Activated B cell treated with CpG ODN at 0.5 μM for 24 hours (primary cell): Measurements from ENCODE around the gene PCDH17. TPM values are rescaled to one million over a fixed set of nuclear protein-coding genes. Genes with fewer than 3 reads are reported as not detected.

Source experiments
- ATAC-seq: fragments of 200-7000 bp; cut with Tn5 transposase; one replicate; pipeline ENCODE4 v1.10.0; 2021; ENCODE audit warnings: low read depth, mild to moderate bottlenecking, moderate library complexity
- CTCF ChIA-PET: fragments of 350-600 bp; sonication (Branson Sonifier 250); formaldehyde crosslinking; loops from one replicate; lab custom pipeline; 2021; ENCODE audit warnings: antibody characterized with exemption; lab: Charles Lee
- POLR2A ChIA-PET: fragments of 350-600 bp; sonication (Branson Sonifier 250); formaldehyde crosslinking; loops from one replicate; lab custom pipeline; 2021; ENCODE audit warnings: antibody characterized with exemption; lab: Charles Lee
- DNase-seq: peaks from one replicate; pipeline ENCODE4 v3.0.0; 2022
- H3K27ac Mint-ChIP-seq: one replicate; pipeline ENCODE4 v1.8.0; 2020; ENCODE audit warnings: mixed read lengths
- H3K27me3 Mint-ChIP-seq: one replicate; pipeline ENCODE4 v1.8.0; 2021; ENCODE audit warnings: mixed read lengths
- H3K36me3 Mint-ChIP-seq: one replicate; pipeline ENCODE4 v1.8.0; 2021; ENCODE audit warnings: low read depth, mixed read lengths
- H3K4me1 Mint-ChIP-seq: one replicate; pipeline ENCODE4 v1.8.0; 2021; ENCODE audit warnings: mixed read lengths
- H3K4me3 Mint-ChIP-seq: one replicate; pipeline ENCODE4 v1.8.0; 2020; ENCODE audit warnings: mild to moderate bottlenecking, mixed read lengths
- H3K9me3 Mint-ChIP-seq: one replicate; pipeline ENCODE4 v1.8.0; 2020; ENCODE audit warnings: mixed read lengths
- CTCF ChIP-seq: fragments of 200-600 bp; IDR thresholded peaks from one replicate; pipeline ENCODE4 v1.8.0; 2022; ENCODE audit warnings: antibody characterized with exemption, mild to moderate bottlenecking
- intact Hi-C: fragments of 100-400 bp; cut with micrococcal nuclease; formaldehyde crosslinking; loops from one replicate; pipeline ENCODE4 v1.15.1; 2024
- total RNA-seq: library from RNA; stranded (reverse); gene quantifications from 2 replicates; pipeline ENCODE4 v1.2.3, GENCODE V29; 2022

PCDH17 gene
- total RNA-seq, 1 donor from 2014 or later, result not detected

- ChIA-PET CTCF (no interaction called here), POLR2A (no interaction called here)
- intact Hi-C loops, result no loop called here
- ATAC-seq (no peak), DNase-seq (no peak)
- Mint-ChIP-seq H3K36me3 (no peaks in the 10 kb centered on the region), H3K4me1 (no peaks in the 10 kb centered on the region), H3K27me3 (no peaks in the 10 kb centered on the region), H3K27ac (no peak overlapping the region), H3K4me3 (no peak overlapping the region), H3K9me3 (peaks cover 8% of the 10 kb centered on the region)
- TF ChIP-seq CTCF, result no peak
Measured at GRCh38 chr13:57601536-57601935, 30.0 kb upstream of the PCDH17 start.

DNA sequence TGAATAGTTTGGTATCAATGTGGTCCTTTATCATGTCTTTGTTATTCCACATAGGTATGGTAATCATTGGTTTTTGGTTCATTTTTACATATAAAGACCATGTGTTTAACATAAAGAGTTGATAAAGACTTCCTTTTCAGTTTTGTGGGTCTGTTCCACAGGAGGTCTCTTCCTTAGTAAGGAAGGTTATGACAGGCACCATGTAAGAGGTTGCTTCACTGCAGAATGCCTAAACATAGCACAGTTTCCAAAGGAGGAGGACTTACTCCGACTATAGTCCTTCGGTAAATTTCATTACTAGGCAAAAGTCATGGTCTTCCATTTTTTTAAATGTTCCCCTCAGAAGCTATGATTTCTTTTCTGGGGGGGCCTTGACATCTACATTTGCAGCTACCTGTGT is 27.1 kb upstream of the PCDH17 start:
- Mint-ChIP-seq H3K36me3 (no peaks in the 10 kb centered on the region), H3K27ac (no peak overlapping the region), H3K27me3 (no peaks in the 10 kb centered on the region), H3K4me1 (no peaks in the 10 kb centered on the region), H3K9me3 (peaks cover 2% of the 10 kb centered on the region), H3K4me3 (no peak overlapping the region)
- no peak for TF ChIP-seq CTCF
- ATAC-seq, result no peak
- intact Hi-C loops, result no loop called here
- no peak for DNase-seq
- ChIA-PET POLR2A (no interaction called here), CTCF (interaction anchor here (0.7 kb wide), 1 partner anchor 20 kb away, joined by 3 read pairs; no protein-coding TSS in a partner anchor)

- Mint-ChIP-seq H3K27me3 (no peaks in the 10 kb centered on the region), H3K27ac (no peak overlapping the region), H3K4me1 (no peaks in the 10 kb centered on the region), H3K9me3 (peaks cover 2% of the 10 kb centered on the region), H3K4me3 (no peak overlapping the region), H3K36me3 (no peaks in the 10 kb centered on the region)
- intact Hi-C loops, result no loop called here
- no peak for TF ChIP-seq CTCF
- no peak for DNase-seq
- ATAC-seq, result no peak
- CTCF ChIA-PET, result no interaction called here
- POLR2A ChIA-PET, result no interaction called here
Measured at GRCh38 chr13:57611969-57612368, 19.6 kb upstream of the PCDH17 start.

- no peak for DNase-seq
- H3K27me3 Mint-ChIP-seq, result no peaks in the 10 kb centered on the region
- no peaks in the 10 kb centered on the region for H3K4me1 Mint-ChIP-seq
- no peak overlapping the region for H3K27ac Mint-ChIP-seq
- H3K36me3 Mint-ChIP-seq, result no peaks in the 10 kb centered on the region
- ChIA-PET CTCF (no interaction called here), POLR2A (no interaction called here)
- no peak for TF ChIP-seq CTCF
- no peak for ATAC-seq
- H3K4me3 Mint-ChIP-seq, result no peak overlapping the region
- intact Hi-C loops, result no loop called here
- peaks cover 2% of the 10 kb centered on the region for H3K9me3 Mint-ChIP-seq
Measured at GRCh38 chr13:57612568-57612967, 19.0 kb upstream of the PCDH17 start.

DNA sequence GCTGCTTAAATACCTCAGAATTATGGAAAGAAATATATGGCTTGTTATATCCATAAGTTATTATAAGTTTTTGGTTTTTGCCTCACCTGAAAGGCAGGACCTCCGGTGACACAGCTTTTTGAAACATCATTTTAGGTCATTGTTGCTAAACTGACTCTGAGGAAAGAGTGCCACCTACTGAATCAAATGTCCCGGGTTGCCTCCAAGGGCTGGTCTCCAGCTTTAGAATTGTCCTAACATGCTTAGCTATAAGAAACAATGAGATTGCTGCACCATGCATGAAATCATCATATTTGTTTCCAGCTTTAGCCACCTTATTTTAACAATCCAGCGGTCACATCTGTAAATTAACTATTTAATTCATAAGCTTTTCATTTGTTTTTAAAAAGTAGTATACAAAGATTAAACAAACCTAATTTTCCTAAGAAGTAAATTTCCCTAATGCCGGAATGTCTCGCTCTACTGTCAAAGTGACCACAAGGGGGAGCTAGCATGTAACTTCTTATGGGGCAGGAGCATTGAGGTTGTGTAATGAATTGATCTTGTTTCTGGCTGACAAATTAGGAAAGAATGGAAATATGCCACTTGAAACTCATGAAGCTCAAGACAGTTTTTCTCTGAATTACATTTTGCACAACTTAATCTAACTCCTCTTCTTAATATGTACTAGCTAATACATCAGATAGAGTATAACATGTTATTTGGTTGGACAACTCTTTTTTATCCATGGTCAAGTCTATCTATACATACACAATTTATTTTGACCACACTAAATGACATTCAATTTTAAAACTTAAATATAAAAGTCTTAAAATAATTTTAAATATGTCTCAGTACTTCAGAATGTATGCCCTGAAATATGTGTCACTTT is 6.7 kb upstream of the PCDH17 start:
- peaks cover 21% of the 10 kb centered on the region for H3K27me3 Mint-ChIP-seq
- no peak for ATAC-seq
- H3K9me3 Mint-ChIP-seq, result no peaks in the 10 kb centered on the region
- peak; percentile 52 for TF ChIP-seq CTCF
- no peak overlapping the region for H3K27ac Mint-ChIP-seq
- no peak overlapping the region for H3K4me3 Mint-ChIP-seq
- no peaks in the 10 kb centered on the region for H3K36me3 Mint-ChIP-seq
- POLR2A ChIA-PET, result no interaction called here
- CTCF ChIA-PET, result interaction anchor here (1.4 to 1.6 kb wide), 3 partner anchors 20 to 34 kb away, joined by 3 to 4 read pairs (median 3); no protein-coding TSS in a partner anchor
- intact Hi-C loops, result no loop called here
- DNase-seq, result no peak
- H3K4me1 Mint-ChIP-seq, result peaks cover 13% of the 10 kb centered on the region
